Measurements from ENCODE around the gene TRAPPC2L. TPM values are rescaled to one million over a fixed set of nuclear protein-coding genes. Genes with fewer than 3 reads are reported as not detected.

Gene TRAPPC2L
- total RNA-seq, 1 experiment from 2014 or later: 79.1 TPM

- CTCF ChIA-PET: no interaction called here
- H3K27ac Mint-ChIP-seq (ENCODE audit: unreplicated experiment): no peak overlapping the region
- DNase-seq: no peak
- no peaks in the 10 kb centered on the region for H3K9me3 Mint-ChIP-seq (ENCODE audit: low read depth, unreplicated experiment)
- no TSS peak for BruUV-seq (replicated peaks)
- TF ChIP-seq CTCF (IDR thresholded peaks at IDR 0.05; ENCODE audit: unreplicated experiment): no peak
- peaks cover 17% of the 10 kb centered on the region for H3K4me1 Mint-ChIP-seq (ENCODE audit: low read depth, unreplicated experiment)
- H3K27me3 Mint-ChIP-seq (ENCODE audit: unreplicated experiment): no peaks in the 10 kb centered on the region
- H3K36me3 Mint-ChIP-seq (ENCODE audit: insufficient read depth, unreplicated experiment): peaks cover 32% of the 10 kb centered on the region
- intact Hi-C loops (cut with micrococcal nuclease; ENCODE audit: unreplicated experiment): no loop called here
- H3K4me3 Mint-ChIP-seq (ENCODE audit: low read depth, unreplicated experiment): no peak overlapping the region
Observed at GRCh38 chr16:88859381-88860091, 2.6 kb downstream of the TRAPPC2L start.

- Mint-ChIP-seq H3K4me3 (ENCODE audit: low read depth, unreplicated experiment) (no peak overlapping the region), H3K27me3 (ENCODE audit: unreplicated experiment) (peaks cover 9% of the 10 kb centered on the region), H3K9me3 (ENCODE audit: low read depth, unreplicated experiment) (no peaks in the 10 kb centered on the region), H3K36me3 (ENCODE audit: insufficient read depth, unreplicated experiment) (peaks cover 25% of the 10 kb centered on the region), H3K4me1 (ENCODE audit: low read depth, unreplicated experiment) (peaks cover 8% of the 10 kb centered on the region), H3K27ac (ENCODE audit: unreplicated experiment) (no peak overlapping the region)
- CTCF ChIA-PET: no interaction called here
- DNase-seq: no peak
- no peak for TF ChIP-seq CTCF (IDR thresholded peaks at IDR 0.05; ENCODE audit: unreplicated experiment)
- no TSS peak for BruUV-seq (replicated peaks)
- intact Hi-C loops (cut with micrococcal nuclease; ENCODE audit: unreplicated experiment): no loop called here
Observed at GRCh38 chr16:88861359-88861758, 4.4 kb downstream of the TRAPPC2L start.

- BruUV-seq (replicated peaks): no TSS peak
- CTCF ChIA-PET: no interaction called here
- H3K27me3 Mint-ChIP-seq (ENCODE audit: unreplicated experiment): peaks cover 25% of the 10 kb centered on the region
Observed at GRCh38 chr16:88862968-88863367, 6.0 kb downstream of the TRAPPC2L start.

GRCh38 chr16:88863426-88863825, 6.5 kb downstream of the TRAPPC2L start:
- CTCF ChIA-PET: no interaction called here
- BruUV-seq (replicated peaks): no TSS peak
- Mint-ChIP-seq H3K27me3 (ENCODE audit: unreplicated experiment) (peaks cover 29% of the 10 kb centered on the region), H3K4me1 (ENCODE audit: low read depth, unreplicated experiment) (no peaks in the 10 kb centered on the region), H3K9me3 (ENCODE audit: low read depth, unreplicated experiment) (no peaks in the 10 kb centered on the region), H3K27ac (ENCODE audit: unreplicated experiment) (no peak overlapping the region), H3K36me3 (ENCODE audit: insufficient read depth, unreplicated experiment) (peaks cover 9% of the 10 kb centered on the region), H3K4me3 (ENCODE audit: low read depth, unreplicated experiment) (no peak overlapping the region)
- TF ChIP-seq CTCF (IDR thresholded peaks at IDR 0.05; ENCODE audit: unreplicated experiment): no peak
- intact Hi-C loops (cut with micrococcal nuclease; ENCODE audit: unreplicated experiment): no loop called here
- DNase-seq: no peak

More at GRCh38 chr16:88862968-88863367, 6.0 kb downstream of the TRAPPC2L start:
- TF ChIP-seq CTCF (IDR thresholded peaks at IDR 0.05; ENCODE audit: unreplicated experiment): no peak
- no peak overlapping the region for H3K4me3 Mint-ChIP-seq (ENCODE audit: low read depth, unreplicated experiment)
- peaks cover 9% of the 10 kb centered on the region for H3K36me3 Mint-ChIP-seq (ENCODE audit: insufficient read depth, unreplicated experiment)
- H3K9me3 Mint-ChIP-seq (ENCODE audit: low read depth, unreplicated experiment): no peaks in the 10 kb centered on the region
- intact Hi-C loops (cut with micrococcal nuclease; ENCODE audit: unreplicated experiment): no loop called here
- peaks cover 4% of the 10 kb centered on the region for H3K4me1 Mint-ChIP-seq (ENCODE audit: low read depth, unreplicated experiment)
- DNase-seq: no peak
- no peak overlapping the region for H3K27ac Mint-ChIP-seq (ENCODE audit: unreplicated experiment)
